HepG2 (cell line): ENCODE data around the gene HNF1B. TPM values are rescaled to one million over a fixed set of nuclear protein-coding genes. Genes with fewer than 3 reads are reported as not detected.

Experiments
- BRD4 ChIP-seq: sonication (generic); formaldehyde crosslinking; IDR thresholded peaks from 2 replicates; pipeline ENCODE4 v1.4.0; 2020; ENCODE audit warnings: missing genetic modification reagents
- ETV5 ChIP-seq: IDR thresholded peaks from 2 replicates; pipeline ENCODE4 v1.6.1; 2018; ENCODE audit warnings: missing biosample characterization, missing genetic modification reagents, inconsistent platforms, borderline replicate concordance
- HOXD1 ChIP-seq: sonication (generic); formaldehyde crosslinking; IDR thresholded peaks from 2 replicates; pipeline ENCODE4 v1.5.0; 2020; ENCODE audit warnings: missing genetic modification reagents
- MTF1 ChIP-seq: sonication (generic); formaldehyde crosslinking; IDR thresholded peaks from 2 replicates; pipeline ENCODE4 v1.5.0; 2020; ENCODE audit warnings: missing genetic modification reagents
- MXD3 ChIP-seq: IDR thresholded peaks from 2 replicates; pipeline ENCODE4 v1.6.1; 2016; ENCODE audit warnings: mild to moderate bottlenecking, missing biosample characterization, missing genetic modification reagents
- PRDM10 ChIP-seq: sonication (generic); formaldehyde crosslinking; IDR thresholded peaks from 2 replicates; pipeline ENCODE4 v1.4.0; 2020; ENCODE audit warnings: low read depth, missing genetic modification reagents
- SAFB2 ChIP-seq: sonication (generic); formaldehyde crosslinking; IDR thresholded peaks from 2 replicates; pipeline ENCODE4 v1.5.1; 2020; ENCODE audit warnings: missing genetic modification reagents, low read depth, mild to moderate bottlenecking, borderline replicate concordance
- TEAD2 ChIP-seq: sonication (generic); formaldehyde crosslinking; IDR thresholded peaks from 2 replicates; pipeline ENCODE4 v1.9.0; 2021; ENCODE audit warnings: missing genetic modification reagents
- THAP9 ChIP-seq: sonication (generic); formaldehyde crosslinking; IDR thresholded peaks from 2 replicates; pipeline ENCODE4; 2020; ENCODE audit warnings: missing genetic modification reagents, mild to moderate bottlenecking, borderline replicate concordance
- TIGD3 ChIP-seq: sonication (generic); formaldehyde crosslinking; IDR thresholded peaks from 2 replicates; pipeline ENCODE4 v1.5.1; 2020; ENCODE audit warnings: mild to moderate bottlenecking, missing genetic modification reagents, borderline replicate concordance
- TMF1 ChIP-seq: sonication (generic); formaldehyde crosslinking; IDR thresholded peaks from 2 replicates; pipeline ENCODE4 v1.8.1; 2022; ENCODE audit warnings: low read depth, missing genetic modification reagents
- TRAFD1 ChIP-seq: sonication (generic); formaldehyde crosslinking; IDR thresholded peaks from 2 replicates; pipeline ENCODE4 v1.5.1; 2020; ENCODE audit warnings: missing genetic modification reagents, mild to moderate bottlenecking, borderline replicate concordance
- ZNF567 ChIP-seq: sonication (generic); formaldehyde crosslinking; IDR thresholded peaks from 2 replicates; pipeline ENCODE4 v1.8.1; 2023; ENCODE audit warnings: mild to moderate bottlenecking, missing genetic modification reagents, borderline replicate concordance
- ZNF747 ChIP-seq: sonication (generic); formaldehyde crosslinking; IDR thresholded peaks from 2 replicates; pipeline ENCODE4 v1.8.1; 2023; ENCODE audit warnings: missing genetic modification reagents, mild to moderate bottlenecking, borderline replicate concordance
- polyA plus RNA-seq, 8 experiments: library from polyadenylated mRNA; depleted of rRNA in 3 of 8; stranded (reverse) in 7 of 8; unstranded in 1 of 8; fragments of >200 nt; fragmentation: Illumina TruSeq in 4 of 8; extraction: Trizol in 4 of 8; gene quantifications; 2 replicates each; pipeline versions ENCODE4 v1.2.1 to v1.2.3, GENCODE V29; 2011 to 2016; ENCODE audit warnings: low read depth in 4 of 8, missing spikeins in 1 of 8, mixed read lengths in 1 of 8; ENCODE audit not compliant: insufficient read depth in 1 of 8
- total RNA-seq, 5 experiments: library from RNA; depleted of rRNA; stranded (reverse); fragments of >200 nt; fragmentation: Illumina TruSeq; extraction: Trizol; gene quantifications; 2 replicates each; pipeline ENCODE4 v1.2.3, GENCODE V29; 2016; ENCODE audit warnings: low read depth in 1 of 5

HNF1B gene
- total and polyA plus RNA-seq, 2 of the 13 experiments (the other 11 are each of a cell fraction or from before 2014, with no cell fraction given), result 1.9 to 5.3 TPM

- TF ChIP-seq THAP9 (CRISPR knock-in tag), result 0 out of 2 replicates have a peak, but pooled peaks have one; percentile 34
- no peak for TF ChIP-seq TRAFD1
- TF ChIP-seq MTF1 (CRISPR knock-in tag), result no peak
- no peak for TF ChIP-seq MXD3 (CRISPR knock-in tag)
- TF ChIP-seq TEAD2 (CRISPR knock-in tag), result no peak
- TF ChIP-seq HOXD1 (CRISPR knock-in tag), result no peak; the same call in 1 of the 2 replicates
- no peak for TF ChIP-seq TMF1 (CRISPR knock-in tag)
- no peak; the same call in 1 of the 2 replicates for TF ChIP-seq SAFB2 (CRISPR knock-in tag)
- TF ChIP-seq ZNF567 (CRISPR knock-in tag), result no peak
- peak; percentile 80 for TF ChIP-seq ETV5 (CRISPR knock-in tag)
- TF ChIP-seq TIGD3 (CRISPR knock-in tag), result no peak; the same call in 1 of the 2 replicates
- TF ChIP-seq BRD4 (CRISPR knock-in tag), result no peak
- no peak for TF ChIP-seq ZNF747 (CRISPR knock-in tag)
- TF ChIP-seq PRDM10 (CRISPR knock-in tag), result peak; percentile 39; the same call in 1 of the 2 replicates
These were observed 36.7 kb downstream of the HNF1B start (continued) for GRCh38 chr17:37708008-37708615.
